Activated naive CD8-positive, alpha-beta T cell (primary cell): ENCODE results near the gene GAK.

Source experiments
- H3K27ac Mint-ChIP-seq: one replicate; pipeline ENCODE4 v1.8.0; 2021; ENCODE audit warnings: mixed read lengths
- H3K27me3 Mint-ChIP-seq: one replicate; pipeline ENCODE4 v1.8.0; 2021; ENCODE audit warnings: mixed read lengths
- H3K36me3 Mint-ChIP-seq: one replicate; pipeline ENCODE4 v1.8.0; 2021; ENCODE audit warnings: mixed read lengths
- H3K4me1 Mint-ChIP-seq: one replicate; pipeline ENCODE4 v1.8.0; 2021; ENCODE audit warnings: low read depth, mixed read lengths
- H3K4me3 Mint-ChIP-seq: one replicate; pipeline ENCODE4 v1.8.0; 2021; ENCODE audit warnings: mild to moderate bottlenecking, mixed read lengths
- H3K9me3 Mint-ChIP-seq: one replicate; pipeline ENCODE4 v1.8.0; 2021; ENCODE audit warnings: low read depth, mixed read lengths

Gene GAK

GRCh38 chr4:845233-845835, 86.8 kb downstream of the GAK start:
- Mint-ChIP-seq H3K4me1 (no peaks in the 10 kb centered on the region), H3K27ac (no peak overlapping the region), H3K9me3 (no peaks in the 10 kb centered on the region), H3K36me3 (peaks cover 4% of the 10 kb centered on the region), H3K4me3 (no peak overlapping the region), H3K27me3 (no peaks in the 10 kb centered on the region)

DNA sequence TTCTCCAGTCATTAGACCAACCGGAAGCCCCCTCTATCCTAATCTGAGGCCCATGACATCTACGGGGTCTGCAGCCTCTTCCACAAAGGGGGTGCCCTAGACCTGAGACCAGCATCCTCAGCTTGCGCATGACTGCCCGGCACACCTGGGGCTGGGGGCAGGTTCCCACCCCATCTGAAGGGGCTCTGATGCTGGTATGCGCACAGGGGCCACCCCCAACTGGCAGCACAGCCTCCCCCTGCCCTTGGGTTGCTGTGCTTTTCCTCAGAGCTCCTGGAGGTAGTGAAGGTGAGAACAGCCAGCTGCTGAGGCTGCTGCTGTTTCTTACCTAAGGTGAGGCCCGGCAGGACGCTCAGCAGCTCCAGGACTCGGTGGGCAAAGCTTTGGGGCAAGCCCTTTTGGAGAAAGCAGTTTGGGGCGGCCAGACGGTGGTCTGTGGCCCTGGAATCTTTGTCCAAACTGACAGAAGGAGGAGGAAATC, 87.3 kb downstream of the GAK start:
- no peaks in the 10 kb centered on the region for H3K9me3 Mint-ChIP-seq
- H3K4me3 Mint-ChIP-seq, result no peak overlapping the region
- no peak overlapping the region for H3K27ac Mint-ChIP-seq
- peaks cover 4% of the 10 kb centered on the region for H3K36me3 Mint-ChIP-seq
- H3K27me3 Mint-ChIP-seq, result no peaks in the 10 kb centered on the region
- no peaks in the 10 kb centered on the region for H3K4me1 Mint-ChIP-seq

DNA sequence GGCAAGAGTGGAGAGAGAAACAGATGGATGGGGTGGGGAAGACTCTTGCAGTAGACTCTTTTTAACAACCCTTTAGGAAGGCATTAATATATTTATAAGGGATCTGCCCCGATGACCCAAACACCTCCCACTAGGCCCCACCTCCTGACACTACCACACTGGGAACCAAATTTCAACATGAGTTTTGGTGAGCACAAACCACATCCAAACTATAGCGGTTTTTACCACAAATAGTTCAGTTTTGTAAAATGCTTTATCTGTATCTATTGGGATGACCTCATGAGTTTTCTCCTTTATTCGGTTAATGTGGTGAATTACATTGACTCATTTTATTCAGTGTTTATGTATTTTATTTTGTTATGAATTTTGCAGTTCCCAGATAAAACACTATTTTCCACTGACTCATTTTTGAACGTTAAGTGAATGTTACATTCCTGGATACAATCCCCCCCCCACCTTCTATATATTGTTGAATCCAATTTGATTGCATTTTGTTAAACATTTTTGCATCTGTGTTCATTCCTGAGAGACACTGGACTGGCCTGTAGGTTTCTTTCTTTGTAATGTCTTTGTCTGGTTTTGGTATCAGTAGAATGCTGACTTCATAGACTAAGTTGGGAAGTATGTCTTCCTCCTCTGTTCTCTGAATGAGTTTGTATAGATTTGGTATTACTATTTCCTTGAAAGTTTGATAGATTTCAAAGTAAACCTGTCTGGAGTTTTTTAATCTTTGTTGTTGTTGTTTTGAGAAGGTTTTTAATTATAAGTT, 92.3 kb downstream of the GAK start:
- Mint-ChIP-seq H3K27ac (no peak overlapping the region), H3K9me3 (peaks cover 4% of the 10 kb centered on the region), H3K4me1 (no peaks in the 10 kb centered on the region), H3K36me3 (peaks cover 9% of the 10 kb centered on the region), H3K27me3 (no peaks in the 10 kb centered on the region), H3K4me3 (no peak overlapping the region)

GRCh38 chr4:837772-838171, 94.3 kb downstream of the GAK start:
- Mint-ChIP-seq H3K4me3 (no peak overlapping the region), H3K27ac (no peak overlapping the region), H3K36me3 (peaks cover 9% of the 10 kb centered on the region), H3K27me3 (no peaks in the 10 kb centered on the region), H3K4me1 (no peaks in the 10 kb centered on the region), H3K9me3 (peaks cover 4% of the 10 kb centered on the region)

DNA sequence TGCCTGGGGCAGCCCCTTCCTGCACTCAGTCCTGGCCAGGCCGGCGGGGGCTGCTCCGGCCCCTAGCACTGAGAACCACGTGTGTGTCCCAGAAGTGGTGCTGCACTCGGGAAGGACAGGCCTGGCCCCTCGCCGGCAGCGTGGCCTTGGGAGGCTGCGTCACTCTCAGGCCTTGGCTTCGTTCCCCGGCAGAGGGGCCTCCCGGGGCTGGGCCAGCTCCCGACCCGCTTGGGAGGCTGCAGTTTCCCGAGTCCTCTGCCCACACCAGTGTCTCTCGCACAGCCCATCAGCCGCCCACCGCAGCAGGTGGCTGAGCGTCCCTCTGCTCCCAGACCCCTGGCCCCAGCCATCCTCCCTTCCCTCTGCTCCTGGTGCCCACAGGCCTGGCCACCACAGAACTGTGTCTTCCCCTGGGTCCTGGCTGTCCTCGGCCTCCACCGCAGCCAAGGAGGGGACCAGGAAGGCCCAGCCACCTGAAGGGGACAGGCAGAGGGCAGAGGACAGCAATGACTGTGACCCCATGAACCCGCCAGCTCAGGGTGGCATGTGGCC, 95.3 kb downstream of the GAK start:
- no peaks in the 10 kb centered on the region for H3K4me1 Mint-ChIP-seq
- peaks cover 4% of the 10 kb centered on the region for H3K9me3 Mint-ChIP-seq
- no peaks in the 10 kb centered on the region for H3K27me3 Mint-ChIP-seq
- H3K4me3 Mint-ChIP-seq, result no peak overlapping the region
- peaks cover 9% of the 10 kb centered on the region for H3K36me3 Mint-ChIP-seq
- no peak overlapping the region for H3K27ac Mint-ChIP-seq

DNA sequence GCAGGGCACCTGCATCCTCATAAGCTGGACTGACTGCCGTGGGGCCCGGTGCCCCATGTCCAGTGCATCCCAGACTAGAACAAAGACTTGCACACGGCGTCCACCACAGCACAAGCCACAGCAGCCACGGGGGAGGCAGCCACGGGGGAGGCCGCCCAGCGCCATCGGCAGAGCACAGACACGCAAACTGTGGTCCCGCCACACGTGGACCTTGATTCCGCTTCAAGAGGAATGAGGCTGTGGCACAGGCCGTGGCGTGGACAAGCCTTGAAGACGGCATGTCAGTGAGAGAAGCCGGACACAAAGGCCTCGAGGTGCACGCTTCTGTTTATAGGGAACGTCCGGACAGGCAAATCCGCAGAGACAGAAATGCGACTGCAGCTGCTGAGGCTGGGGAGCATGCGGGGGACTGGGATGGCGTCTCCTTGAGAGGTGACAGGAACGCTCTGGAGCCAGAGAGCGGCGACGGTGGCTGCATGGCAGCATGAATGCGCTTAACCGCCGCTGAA, 96.1 kb downstream of the GAK start:
- Mint-ChIP-seq H3K4me1 (no peaks in the 10 kb centered on the region), H3K9me3 (peaks cover 4% of the 10 kb centered on the region), H3K27ac (no peak overlapping the region), H3K27me3 (no peaks in the 10 kb centered on the region), H3K36me3 (peaks cover 7% of the 10 kb centered on the region), H3K4me3 (no peak overlapping the region)

DNA sequence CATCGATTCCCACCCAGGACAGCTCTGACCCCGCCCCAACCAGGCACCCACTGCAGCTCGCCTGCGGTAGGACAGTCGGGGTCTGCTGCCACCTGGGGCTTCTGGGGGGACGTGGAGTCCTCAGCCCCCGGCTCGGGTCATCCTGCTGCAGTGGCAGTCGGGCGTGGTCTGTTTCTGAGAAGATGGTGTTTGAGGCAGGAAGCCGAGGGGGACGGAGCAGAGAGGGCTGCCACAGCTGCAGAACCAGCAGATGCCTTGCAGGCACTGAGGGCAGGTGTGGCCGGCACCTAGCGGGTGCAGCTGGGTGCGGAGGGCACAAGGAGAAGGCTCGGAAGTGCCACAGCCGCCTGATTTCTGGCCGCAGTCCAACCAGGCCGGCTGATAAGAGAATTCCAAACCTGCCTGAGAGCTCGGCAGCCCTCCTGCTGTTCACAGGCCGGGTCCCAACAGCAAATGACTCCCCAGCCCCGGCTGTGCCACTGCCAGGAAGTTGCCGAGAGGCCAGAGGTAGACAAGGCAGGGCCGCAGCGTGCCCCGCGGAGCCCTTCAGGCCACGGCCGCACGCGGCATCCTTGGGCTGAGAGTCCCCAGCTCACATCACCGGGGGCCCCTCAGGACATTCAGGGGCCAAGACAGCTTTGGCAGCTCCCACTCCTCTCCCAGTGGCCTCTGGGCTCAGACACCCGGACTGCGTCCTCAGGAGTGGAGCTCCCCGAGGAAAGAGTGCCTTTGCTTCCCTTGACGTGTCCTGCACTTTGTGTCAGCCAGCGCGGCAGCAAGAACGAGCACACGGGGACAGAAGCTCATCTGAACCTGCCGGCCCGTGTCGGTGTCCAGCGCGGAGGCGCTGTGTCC, 96.7 kb downstream of the GAK start:
- H3K9me3 Mint-ChIP-seq, result peaks cover 4% of the 10 kb centered on the region
- no peak overlapping the region for H3K4me3 Mint-ChIP-seq
- H3K36me3 Mint-ChIP-seq, result peaks cover 7% of the 10 kb centered on the region
- no peaks in the 10 kb centered on the region for H3K4me1 Mint-ChIP-seq
- no peak overlapping the region for H3K27ac Mint-ChIP-seq
- H3K27me3 Mint-ChIP-seq, result no peaks in the 10 kb centered on the region

- Mint-ChIP-seq H3K9me3 (peaks cover 4% of the 10 kb centered on the region), H3K27me3 (peaks cover 1% of the 10 kb centered on the region), H3K36me3 (peaks cover 7% of the 10 kb centered on the region), H3K27ac (no peak overlapping the region), H3K4me3 (no peak overlapping the region), H3K4me1 (no peaks in the 10 kb centered on the region)
Observed at GRCh38 chr4:834368-835147, 97.6 kb downstream of the GAK start.

DNA sequence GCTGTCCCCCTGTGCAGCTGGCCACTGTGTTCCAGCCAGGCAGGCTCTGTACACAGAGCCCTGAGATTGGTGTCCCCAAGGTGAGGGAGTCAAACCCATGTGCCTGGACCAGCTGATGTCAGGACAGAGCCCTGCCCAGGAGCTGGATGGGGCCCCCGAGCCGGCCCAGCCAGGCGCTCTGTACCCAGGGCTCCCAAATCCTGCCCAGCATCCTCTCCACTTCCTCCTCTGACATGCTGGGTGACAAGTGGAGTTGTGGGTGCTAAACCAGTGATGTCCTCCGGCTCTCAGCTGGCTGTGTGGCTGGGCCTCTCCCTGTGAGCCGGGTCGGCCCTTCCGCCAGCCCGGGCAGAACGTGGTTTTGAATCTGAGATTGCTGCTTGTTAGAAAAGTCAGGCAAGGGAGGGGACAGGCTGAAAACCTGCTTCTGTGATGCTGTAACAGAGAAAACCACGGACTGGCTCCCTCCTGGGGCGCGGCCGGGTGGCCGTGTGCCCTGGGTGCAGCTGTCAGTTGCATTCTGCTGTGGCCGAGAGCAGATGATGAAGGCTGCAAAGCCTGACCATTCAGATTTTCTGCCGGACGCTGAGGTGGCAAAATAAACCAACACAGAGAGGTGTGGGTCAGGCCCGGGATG, 98.3 kb downstream of the GAK start:
- Mint-ChIP-seq H3K36me3 (peaks cover 6% of the 10 kb centered on the region), H3K27ac (no peak overlapping the region), H3K4me3 (no peak overlapping the region), H3K27me3 (peaks cover 3% of the 10 kb centered on the region), H3K4me1 (no peaks in the 10 kb centered on the region), H3K9me3 (peaks cover 4% of the 10 kb centered on the region)

DNA sequence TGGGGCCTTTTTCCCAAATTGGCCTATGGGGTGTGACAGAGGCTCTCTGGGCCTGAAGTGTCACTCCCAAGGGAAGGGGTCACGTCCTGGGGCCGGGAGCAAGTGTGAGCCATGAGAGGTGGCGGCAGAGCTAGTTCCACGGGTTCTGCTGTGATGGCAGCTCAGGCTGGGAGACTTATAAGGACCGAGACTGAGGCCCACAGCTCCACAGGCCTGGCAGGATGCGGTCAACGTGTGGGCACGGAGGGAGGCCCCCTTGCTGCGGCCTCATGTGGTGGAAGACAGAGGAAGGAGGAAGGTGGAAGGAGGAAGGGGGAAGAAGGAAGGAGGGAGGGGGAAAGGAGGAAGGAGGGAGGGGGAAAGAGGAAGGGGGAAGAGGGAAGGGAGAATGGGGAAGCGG, 99.0 kb downstream of the GAK start:
- Mint-ChIP-seq H3K36me3 (peaks cover 4% of the 10 kb centered on the region), H3K9me3 (peaks cover 4% of the 10 kb centered on the region), H3K4me1 (no peaks in the 10 kb centered on the region), H3K4me3 (no peak overlapping the region), H3K27me3 (peaks cover 6% of the 10 kb centered on the region), H3K27ac (no peak overlapping the region)

- peaks cover 11% of the 10 kb centered on the region for H3K27me3 Mint-ChIP-seq
- no peaks in the 10 kb centered on the region for H3K36me3 Mint-ChIP-seq
- peaks cover 1% of the 10 kb centered on the region for H3K4me1 Mint-ChIP-seq
- H3K27ac Mint-ChIP-seq, result no peak overlapping the region
- H3K4me3 Mint-ChIP-seq, result no peak overlapping the region
- H3K9me3 Mint-ChIP-seq, result peaks cover under 1% of the 10 kb centered on the region
Observed at GRCh38 chr4:832536-832935, 99.6 kb downstream of the GAK start.

- H3K4me3 Mint-ChIP-seq, result no peak overlapping the region
- no peak overlapping the region for H3K27ac Mint-ChIP-seq
Observed at GRCh38 chr4:832108-832507, 100.0 kb downstream of the GAK start.

GRCh38 chr4:831483-831805, 100.7 kb downstream of the GAK start:
- no peaks in the 10 kb centered on the region for H3K9me3 Mint-ChIP-seq
- H3K4me3 Mint-ChIP-seq, result no peak overlapping the region
- peaks cover 11% of the 10 kb centered on the region for H3K27me3 Mint-ChIP-seq
- no peaks in the 10 kb centered on the region for H3K36me3 Mint-ChIP-seq
- no peak overlapping the region for H3K27ac Mint-ChIP-seq
- H3K4me1 Mint-ChIP-seq, result peaks cover 1% of the 10 kb centered on the region

More at GRCh38 chr4:832108-832507, 100.0 kb downstream of the GAK start:
- no peaks in the 10 kb centered on the region for H3K9me3 Mint-ChIP-seq
- no peaks in the 10 kb centered on the region for H3K36me3 Mint-ChIP-seq
- H3K27me3 Mint-ChIP-seq, result peaks cover 11% of the 10 kb centered on the region
- H3K4me1 Mint-ChIP-seq, result peaks cover 1% of the 10 kb centered on the region
